ENCODE results near the gene ZNF462. TPM values are rescaled to one million over a fixed set of nuclear protein-coding genes. Genes with fewer than 3 reads are reported as not detected.

The ZNF462 gene
- total and polyA plus RNA-seq, 2 experiments from 2014 or later = 40.0 to 101 TPM

GRCh38 chr9:107016383-107016782 lies 153.4 kb downstream of the ZNF462 start (continued):
- TF ChIP-seq REST (IDR thresholded peaks at IDR 0.05; ENCODE audit: unreplicated experiment) (no peak), CTCF (conservative IDR thresholded peaks at IDR 0.05; ENCODE audit: low read depth in 2 of 2) (no peak), POLR2AphosphoS5 (IDR thresholded peaks at IDR 0.05; ENCODE audit: low read depth) (no peak), ZNF331 (CRISPR knock-in tag; IDR thresholded peaks at IDR 0.05; ENCODE audit: low read depth) (no peak), EZH2 (IDR thresholded peaks at IDR 0.05; ENCODE audit: low read depth, unreplicated experiment) (no peak), ZNF114 (CRISPR knock-in tag; IDR thresholded peaks at IDR 0.05) (no peak), EZH2phosphoT487 (IDR thresholded peaks at IDR 0.05; ENCODE audit: unreplicated experiment) (no peak), ETS1 (IDR thresholded peaks at IDR 0.05) (no peak)

GRCh38 chr9:107018861-107019545 lies 156.0 kb downstream of the ZNF462 start:
- Histone ChIP-seq H3K4me2 (no peak overlapping the region), H3K36me3 (ENCODE audit: insufficient read depth) (no peaks in the 10 kb centered on the region), H3F3A (replicated peaks; ENCODE audit: low read depth) (no peaks in the 10 kb centered on the region), H3K79me2 (replicated peaks; ENCODE audit: insufficient read depth) (no peaks in the 10 kb centered on the region), H2AFZ (peak overlapping the region; percentile 56; the same call in 1 of the 2 replicates), H3K9me2 (ENCODE audit: insufficient read depth) (peaks cover 6% of the 10 kb centered on the region), H3K27me3 (ENCODE audit: insufficient read depth) (no peaks in the 10 kb centered on the region), H4K20me1 (replicated peaks; ENCODE audit: insufficient read depth) (no peaks in the 10 kb centered on the region), H3K4me3 (no peak overlapping the region), H3K4me1 (ENCODE audit: insufficient read depth) (no peaks in the 10 kb centered on the region; the same call in 1 of the 2 replicates), H3K27ac (ENCODE audit: low read depth) (no peak overlapping the region)
- H3K4me1 Mint-ChIP-seq = peaks cover 8% of the 10 kb centered on the region
- ATAC-seq (no peak), DNase-seq (ENCODE audit: low spot score) (no peak)
- peaks cover 9% of the 10 kb centered on the region for H3K9me3 Mint-ChIP-seq
- H3K27me3 Mint-ChIP-seq (ENCODE audit: insufficient read depth, low read depth, poor library complexity) = peaks cover 4% of the 10 kb centered on the region
- H3K36me3 Mint-ChIP-seq (ENCODE audit: low read depth) = peaks cover 6% of the 10 kb centered on the region
- no peak overlapping the region for H3K4me3 Mint-ChIP-seq
- H3K27ac Mint-ChIP-seq = 0 out of 2 replicates have a peak overlapping the region, but pooled peaks have one; percentile 11
- TF ChIP-seq ETS1 (IDR thresholded peaks at IDR 0.05) (no peak), JUNB (IDR thresholded peaks at IDR 0.05; ENCODE audit: unreplicated experiment) (no peak), STAT1 (IDR thresholded peaks at IDR 0.05; ENCODE audit: unreplicated experiment) (no peak), CREB1 (CRISPR knock-in tag; IDR thresholded peaks at IDR 0.05; ENCODE audit: low read depth) (no peak), ZNF114 (CRISPR knock-in tag; IDR thresholded peaks at IDR 0.05) (no peak), ZNF331 (CRISPR knock-in tag; IDR thresholded peaks at IDR 0.05; ENCODE audit: low read depth) (no peak)
